Omental fat pad (tissue), 4 donors: Measurements from ENCODE around the gene NTRK1. TPM values are rescaled to one million over a fixed set of nuclear protein-coding genes. Genes with fewer than 3 reads are reported as not detected.

Experiments used
- ATAC-seq: fragments of 150-250 bp; one replicate; pipeline ENCODE4 v1.9.1; 2016; ENCODE audit warnings: mild to moderate bottlenecking, moderate library complexity; ENCODE audit not compliant: low FRiP score
- DNase-seq: peaks from one replicate; pipeline ENCODE4 v3.0.0-alpha.2; 2019; ENCODE audit warnings: low spot score
- total RNA-seq, 4 donors: library from RNA; depleted of rRNA; stranded (reverse); fragments of >200 nt; gene quantifications; one replicate each; pipeline ENCODE4 v1.1.0, GENCODE V29; 2016
- TF ChIP-seq, protein P1 (sequence below), 3 donors: fragments of 450-650 bp; IDR thresholded peaks; one replicate each; pipeline ENCODE4 v1.5.1; 2016 to 2017; ENCODE audit warnings: antibody characterized with exemption in 3 of 3, mild to moderate bottlenecking in 3 of 3, moderate library complexity in 2 of 3

Gene NTRK1
- total RNA-seq, 4 donors from 2014 or later, result 1.3 to 6.3 (median 1.6) TPM

DNA sequence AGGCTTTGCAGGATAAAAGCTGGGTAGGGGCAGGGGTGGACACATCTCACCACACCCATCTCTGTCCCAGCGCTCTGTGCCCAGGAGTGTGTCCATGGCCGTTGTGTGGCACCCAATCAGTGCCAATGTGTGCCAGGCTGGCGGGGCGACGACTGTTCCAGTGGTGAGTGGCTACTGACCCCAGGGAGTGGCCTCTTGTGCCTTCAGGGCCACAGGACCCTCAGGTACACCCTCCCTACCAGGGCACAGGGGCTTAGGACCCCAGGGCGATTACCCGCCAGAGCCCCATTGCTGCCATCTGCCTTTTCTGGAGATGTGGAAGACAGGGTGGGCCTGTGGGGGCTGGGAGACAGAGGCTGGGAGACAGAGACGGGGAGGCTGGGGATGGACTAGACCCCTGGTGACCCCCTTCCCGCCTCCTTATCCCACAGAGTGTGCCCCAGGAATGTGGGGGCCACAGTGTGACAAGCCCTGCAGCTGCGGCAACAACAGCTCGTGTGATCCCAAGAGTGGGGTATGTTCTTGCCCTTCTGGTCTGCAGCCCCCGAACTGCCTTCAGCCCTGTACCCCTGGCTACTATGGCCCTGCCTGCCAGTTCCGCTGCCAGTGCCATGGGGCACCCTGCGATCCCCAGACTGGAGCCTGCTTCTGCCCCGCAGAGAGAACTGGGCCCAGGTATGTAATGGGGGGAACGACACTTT, 45.7 kb downstream of the NTRK1 start:
- TF ChIP-seq, protein P1, sequence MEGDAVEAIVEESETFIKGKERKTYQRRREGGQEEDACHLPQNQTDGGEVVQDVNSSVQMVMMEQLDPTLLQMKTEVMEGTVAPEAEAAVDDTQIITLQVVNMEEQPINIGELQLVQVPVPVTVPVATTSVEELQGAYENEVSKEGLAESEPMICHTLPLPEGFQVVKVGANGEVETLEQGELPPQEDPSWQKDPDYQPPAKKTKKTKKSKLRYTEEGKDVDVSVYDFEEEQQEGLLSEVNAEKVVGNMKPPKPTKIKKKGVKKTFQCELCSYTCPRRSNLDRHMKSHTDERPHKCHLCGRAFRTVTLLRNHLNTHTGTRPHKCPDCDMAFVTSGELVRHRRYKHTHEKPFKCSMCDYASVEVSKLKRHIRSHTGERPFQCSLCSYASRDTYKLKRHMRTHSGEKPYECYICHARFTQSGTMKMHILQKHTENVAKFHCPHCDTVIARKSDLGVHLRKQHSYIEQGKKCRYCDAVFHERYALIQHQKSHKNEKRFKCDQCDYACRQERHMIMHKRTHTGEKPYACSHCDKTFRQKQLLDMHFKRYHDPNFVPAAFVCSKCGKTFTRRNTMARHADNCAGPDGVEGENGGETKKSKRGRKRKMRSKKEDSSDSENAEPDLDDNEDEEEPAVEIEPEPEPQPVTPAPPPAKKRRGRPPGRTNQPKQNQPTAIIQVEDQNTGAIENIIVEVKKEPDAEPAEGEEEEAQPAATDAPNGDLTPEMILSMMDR (IDR thresholded peaks at IDR 0.05), result no peak
- DNase-seq (no peak), ATAC-seq (no peak)

DNA sequence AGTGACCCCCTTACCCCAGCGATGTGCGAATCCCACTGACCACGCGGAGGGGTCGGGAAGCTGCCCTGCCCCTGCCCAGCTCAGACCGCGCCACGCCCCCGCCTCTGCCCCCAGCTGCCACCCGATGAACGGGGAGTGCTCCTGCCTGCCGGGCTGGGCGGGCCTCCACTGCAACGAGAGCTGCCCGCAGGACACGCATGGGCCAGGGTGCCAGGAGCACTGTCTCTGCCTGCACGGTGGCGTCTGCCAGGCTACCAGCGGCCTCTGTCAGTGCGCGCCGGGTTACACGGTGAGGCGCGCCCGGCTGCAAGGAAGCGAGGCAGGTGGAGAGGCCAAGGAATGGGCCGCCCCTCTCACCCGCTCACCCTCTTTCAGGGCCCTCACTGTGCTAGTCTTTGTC, 47.9 kb downstream of the NTRK1 start:
- TF ChIP-seq, protein P1 (IDR thresholded peaks at IDR 0.05), result no peak
- DNase-seq (no peak), ATAC-seq (no peak)

DNA sequence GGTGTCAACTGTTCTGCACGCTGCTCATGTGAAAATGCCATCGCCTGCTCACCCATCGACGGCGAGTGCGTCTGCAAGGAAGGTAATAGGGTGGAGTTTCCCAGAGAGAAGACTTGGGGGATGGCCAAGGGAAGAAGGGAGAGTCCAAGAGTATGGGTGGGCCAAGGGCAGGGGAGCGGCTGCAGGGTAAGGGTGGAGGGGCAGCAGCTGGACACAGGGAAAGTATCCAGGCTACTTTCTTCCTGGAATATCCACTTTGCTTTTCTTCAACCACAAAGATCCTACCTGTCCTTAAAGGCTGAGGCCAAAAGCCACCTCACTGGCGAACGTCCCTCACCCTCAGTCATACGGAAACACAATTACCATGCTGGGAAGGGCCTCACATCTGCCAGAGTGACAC, 48.3 kb downstream of the NTRK1 start:
- no peak for ATAC-seq
- TF ChIP-seq, protein P1 (IDR thresholded peaks at IDR 0.05), result no peak

DNA sequence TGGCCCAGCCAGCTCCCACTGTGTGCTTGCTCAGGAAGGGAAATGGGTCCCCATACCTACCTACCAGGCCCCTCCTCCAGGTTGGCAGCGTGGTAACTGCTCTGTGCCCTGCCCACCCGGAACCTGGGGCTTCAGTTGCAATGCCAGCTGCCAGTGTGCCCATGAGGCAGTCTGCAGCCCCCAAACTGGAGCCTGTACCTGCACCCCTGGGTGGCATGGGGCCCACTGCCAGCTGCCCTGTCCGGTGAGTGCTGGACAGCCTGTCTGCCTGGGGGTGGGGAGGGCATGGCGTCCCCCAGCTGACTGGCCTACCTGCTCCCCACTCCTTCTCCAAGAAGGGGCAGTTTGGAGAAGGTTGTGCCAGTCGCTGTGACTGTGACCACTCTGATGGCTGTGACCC, 49.0 kb downstream of the NTRK1 start:
- TF ChIP-seq, protein P1 (IDR thresholded peaks at IDR 0.05), result no peak
- ATAC-seq (no peak), DNase-seq (no peak)

More for the DNA sequence above, 48.3 kb downstream of the NTRK1 start:
- DNase-seq, result no peak

DNA sequence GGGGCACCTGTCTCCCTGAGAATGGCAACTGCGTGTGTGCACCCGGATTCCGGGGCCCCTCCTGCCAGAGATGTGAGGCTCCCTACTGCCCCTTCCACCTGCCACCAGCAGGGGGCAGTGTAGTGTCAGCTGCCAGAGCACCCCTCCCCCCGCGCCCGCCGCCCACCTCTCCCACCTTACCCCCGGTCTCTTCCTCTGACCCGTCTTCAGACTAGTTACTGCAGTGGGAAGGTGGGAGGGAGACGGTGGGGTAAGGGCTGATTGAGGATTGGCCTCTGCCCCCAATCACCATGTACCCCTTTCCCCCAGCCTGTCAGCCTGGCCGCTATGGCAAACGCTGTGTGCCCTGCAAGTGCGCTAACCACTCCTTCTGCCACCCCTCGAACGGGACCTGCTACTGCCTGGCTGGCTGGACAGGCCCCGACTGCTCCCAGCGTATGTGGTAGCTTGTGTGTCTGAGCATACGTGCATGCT, 49.7 kb downstream of the NTRK1 start:
- TF ChIP-seq, protein P1 (IDR thresholded peaks at IDR 0.05), result peak in 1 of 3 donors; percentile 21
- no peak for DNase-seq
- no peak for ATAC-seq

DNA sequence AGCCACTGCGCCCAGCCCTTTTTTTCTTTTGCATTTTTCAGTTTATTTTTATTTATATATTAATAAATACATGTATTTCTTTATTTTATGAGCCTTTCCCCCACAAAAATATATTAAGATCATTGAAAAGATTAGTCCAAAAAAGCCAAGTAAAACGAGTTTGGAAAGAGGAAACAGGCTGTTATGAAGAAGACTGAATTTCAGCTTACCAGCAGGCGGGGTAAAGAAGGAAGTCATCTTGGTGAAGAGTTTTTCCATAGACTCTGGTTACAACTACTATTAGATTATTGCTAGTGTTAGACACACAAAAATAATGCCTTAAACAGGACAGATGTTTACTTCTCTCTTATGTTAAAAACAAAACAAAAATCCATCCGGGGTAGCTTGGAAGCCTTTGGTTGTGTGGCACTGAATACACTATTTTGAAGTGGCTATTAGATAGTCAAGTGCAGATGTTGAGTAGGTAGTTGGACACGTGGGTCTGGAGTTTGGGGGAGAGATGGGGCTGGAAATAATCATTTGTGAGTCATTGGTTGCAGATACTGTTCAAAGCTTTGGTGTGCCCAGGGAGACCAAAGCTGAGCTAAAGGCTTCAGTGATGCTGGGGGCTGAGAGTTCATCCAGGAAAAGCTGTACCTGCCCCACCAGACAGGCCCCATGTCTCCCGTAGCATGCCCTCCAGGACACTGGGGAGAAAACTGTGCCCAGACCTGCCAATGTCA, 51.1 kb downstream of the NTRK1 start:
- TF ChIP-seq, protein P1 (IDR thresholded peaks at IDR 0.05), result no peak
- DNase-seq (no peak), ATAC-seq (no peak)
